DOHH2 (cell line): ENCODE measurements around the gene KIF16B.

Experiments used
- H3F3A ChIP-seq: fragments of 200-600 bp; sonication (generic), shearing (Covaris generic); 2 replicates; pipeline ENCODE4 v1.6.0; 2016; ENCODE audit warnings: antibody characterized with exemption, mild to moderate bottlenecking; ENCODE audit not compliant: control insufficient read depth, insufficient read depth
- H3K27ac ChIP-seq: fragments of 200-600 bp; sonication (generic); 2 replicates; pipeline ENCODE4 v1.5.1; 2014; ENCODE audit warnings: low read depth, mild to moderate bottlenecking, low read length, moderate library complexity
- H3K27me3 ChIP-seq: fragments of 200-600 bp; sonication (generic); 2 replicates; pipeline ENCODE4 v1.6.1; 2014; ENCODE audit warnings: mild to moderate bottlenecking, low read length, mixed read lengths; ENCODE audit not compliant: control insufficient read depth
- H3K36me3 ChIP-seq: fragments of 200-600 bp; sonication (generic); 2 replicates; pipeline ENCODE4 v1.6.1; 2014; ENCODE audit warnings: mild to moderate bottlenecking, low read length, moderate library complexity, mixed read lengths; ENCODE audit not compliant: control insufficient read depth
- H3K4me1 ChIP-seq: fragments of 200-600 bp; sonication (generic); 2 replicates; pipeline ENCODE4 v1.6.1; 2014; ENCODE audit warnings: mild to moderate bottlenecking, low read length, mixed read lengths; ENCODE audit not compliant: control insufficient read depth
- H3K4me2 ChIP-seq: fragments of 200-600 bp; sonication (generic); 2 replicates; pipeline ENCODE4 v1.6.0; 2014; ENCODE audit warnings: mild to moderate bottlenecking, low read length, moderate library complexity
- H3K4me3 ChIP-seq: fragments of 200-600 bp; sonication (generic); 2 replicates; pipeline ENCODE4 v1.5.1; 2014; ENCODE audit warnings: mild to moderate bottlenecking, low read length, mixed read lengths
- H3K79me2 ChIP-seq: fragments of 200-600 bp; sonication (generic); 2 replicates; pipeline ENCODE4 v1.6.1; 2014; ENCODE audit warnings: mild to moderate bottlenecking, low read length, mixed read lengths; ENCODE audit not compliant: control insufficient read depth
- H3K9me2 ChIP-seq: fragments of 200-600 bp; sonication (generic); replicated peaks from 2 replicates; pipeline ENCODE4 v1.6.1; 2014; ENCODE audit warnings: mild to moderate bottlenecking, low read length, mixed read lengths; ENCODE audit not compliant: control insufficient read depth
- H3K9me3 ChIP-seq: fragments of 200-600 bp; sonication (generic); 2 replicates; pipeline ENCODE4 v1.6.1; 2014; ENCODE audit warnings: antibody characterized with exemption, low read length, mixed read lengths; ENCODE audit not compliant: control insufficient read depth, insufficient read depth
- H4K20me1 ChIP-seq: fragments of 200-600 bp; sonication (generic); 2 replicates; pipeline ENCODE4 v1.6.0; 2014; ENCODE audit warnings: low read depth, mild to moderate bottlenecking, antibody characterized with exemption, low read length, moderate library complexity; ENCODE audit not compliant: control insufficient read depth, insufficient read depth
- EZH2phosphoT487 ChIP-seq: fragments of 200-600 bp; sonication (generic); IDR thresholded peaks from 2 replicates; pipeline ENCODE4 v1.6.1; 2017; ENCODE audit warnings: borderline replicate concordance, mild to moderate bottlenecking, antibody characterized with exemption, low read length, moderate library complexity, mixed read lengths
- TF ChIP-seq, protein P1 (sequence below): fragments of 200-600 bp; sonication (generic); IDR thresholded peaks from one replicate; pipeline ENCODE4 v1.5.1; 2014; ENCODE audit warnings: antibody characterized with exemption, mild to moderate bottlenecking, low read depth, low read length; ENCODE audit not compliant: poor library complexity, severe bottlenecking

KIF16B gene

GRCh38 chr20:16518784-16519084 is 54.5 kb downstream of the KIF16B start:
- no peak overlapping the region for H3K4me2 ChIP-seq
- H3K9me2 ChIP-seq = no peaks in the 10 kb centered on the region
- no peak overlapping the region for H3K27ac ChIP-seq
- no peaks in the 10 kb centered on the region for H4K20me1 ChIP-seq
- no peak overlapping the region for H3K4me3 ChIP-seq
- no peaks in the 10 kb centered on the region for H3K79me2 ChIP-seq
- peaks cover 8% of the 10 kb centered on the region for H3K4me1 ChIP-seq
- no peaks in the 10 kb centered on the region for H3F3A ChIP-seq
- no peaks in the 10 kb centered on the region for H3K9me3 ChIP-seq
- TF ChIP-seq, protein P1, sequence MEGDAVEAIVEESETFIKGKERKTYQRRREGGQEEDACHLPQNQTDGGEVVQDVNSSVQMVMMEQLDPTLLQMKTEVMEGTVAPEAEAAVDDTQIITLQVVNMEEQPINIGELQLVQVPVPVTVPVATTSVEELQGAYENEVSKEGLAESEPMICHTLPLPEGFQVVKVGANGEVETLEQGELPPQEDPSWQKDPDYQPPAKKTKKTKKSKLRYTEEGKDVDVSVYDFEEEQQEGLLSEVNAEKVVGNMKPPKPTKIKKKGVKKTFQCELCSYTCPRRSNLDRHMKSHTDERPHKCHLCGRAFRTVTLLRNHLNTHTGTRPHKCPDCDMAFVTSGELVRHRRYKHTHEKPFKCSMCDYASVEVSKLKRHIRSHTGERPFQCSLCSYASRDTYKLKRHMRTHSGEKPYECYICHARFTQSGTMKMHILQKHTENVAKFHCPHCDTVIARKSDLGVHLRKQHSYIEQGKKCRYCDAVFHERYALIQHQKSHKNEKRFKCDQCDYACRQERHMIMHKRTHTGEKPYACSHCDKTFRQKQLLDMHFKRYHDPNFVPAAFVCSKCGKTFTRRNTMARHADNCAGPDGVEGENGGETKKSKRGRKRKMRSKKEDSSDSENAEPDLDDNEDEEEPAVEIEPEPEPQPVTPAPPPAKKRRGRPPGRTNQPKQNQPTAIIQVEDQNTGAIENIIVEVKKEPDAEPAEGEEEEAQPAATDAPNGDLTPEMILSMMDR = no peak
- no peak for TF ChIP-seq EZH2phosphoT487
- no peaks in the 10 kb centered on the region for H3K36me3 ChIP-seq
- no peaks in the 10 kb centered on the region for H3K27me3 ChIP-seq

GRCh38 chr20:16517946-16518783 is 55.1 kb downstream of the KIF16B start:
- Histone ChIP-seq H3K27me3 (no peaks in the 10 kb centered on the region), H3K36me3 (no peaks in the 10 kb centered on the region), H3K9me3 (no peaks in the 10 kb centered on the region), H3K27ac (no peak overlapping the region), H3K79me2 (no peaks in the 10 kb centered on the region), H3K9me2 (no peaks in the 10 kb centered on the region), H3K4me3 (no peak overlapping the region), H3K4me1 (peaks cover 8% of the 10 kb centered on the region), H3F3A (no peaks in the 10 kb centered on the region), H4K20me1 (no peaks in the 10 kb centered on the region), H3K4me2 (no peak overlapping the region)
- no peak for TF ChIP-seq EZH2phosphoT487
- TF ChIP-seq, protein P1 = peak; percentile 74

DNA sequence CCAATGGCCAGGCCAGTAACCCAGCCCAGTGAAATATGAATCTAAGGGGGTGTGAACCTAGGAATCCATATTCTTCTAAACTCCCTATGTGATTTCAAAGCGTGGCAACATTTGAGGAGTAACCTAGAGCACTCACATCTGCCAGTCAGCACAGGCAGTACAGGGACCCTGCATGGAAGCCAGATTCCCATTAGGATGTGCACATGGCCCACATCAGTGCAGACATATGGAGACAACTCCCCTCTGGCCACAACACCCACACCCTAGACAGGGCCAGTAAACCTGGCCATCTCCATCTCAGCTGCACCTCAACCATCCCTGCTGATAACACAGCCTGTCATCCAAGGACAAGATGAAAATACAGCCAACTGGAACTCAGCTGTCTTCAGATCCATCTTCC is 56.5 kb downstream of the KIF16B start:
- Histone ChIP-seq H3K4me2 (no peak overlapping the region), H3K4me1 (peaks cover 8% of the 10 kb centered on the region), H3K36me3 (no peaks in the 10 kb centered on the region), H3K4me3 (no peak overlapping the region), H3K9me2 (no peaks in the 10 kb centered on the region), H3K27me3 (no peaks in the 10 kb centered on the region), H3F3A (no peaks in the 10 kb centered on the region), H3K9me3 (no peaks in the 10 kb centered on the region), H3K79me2 (no peaks in the 10 kb centered on the region), H4K20me1 (no peaks in the 10 kb centered on the region), H3K27ac (no peak overlapping the region)
- no peak for TF ChIP-seq EZH2phosphoT487
- TF ChIP-seq, protein P1 = no peak
